GM12892 (cell line): ENCODE measurements around the gene ADGRD2.

ENCODE experiments used
- POLR2A ChIP-seq: IDR thresholded peaks from 2 replicates; pipeline ENCODE4 v1.6.1; 2011; ENCODE audit warnings: low read depth, low read length, control low read depth
- POLR2AphosphoS5 ChIP-seq: IDR thresholded peaks from 2 replicates; pipeline ENCODE4 v1.6.1; 2011; ENCODE audit warnings: low read depth, low read length, control low read depth
- TAF1 ChIP-seq: IDR thresholded peaks from 2 replicates; pipeline ENCODE4 v1.6.1; 2011; ENCODE audit warnings: low read depth, mild to moderate bottlenecking, control low read depth, low read length, borderline replicate concordance

DNA sequence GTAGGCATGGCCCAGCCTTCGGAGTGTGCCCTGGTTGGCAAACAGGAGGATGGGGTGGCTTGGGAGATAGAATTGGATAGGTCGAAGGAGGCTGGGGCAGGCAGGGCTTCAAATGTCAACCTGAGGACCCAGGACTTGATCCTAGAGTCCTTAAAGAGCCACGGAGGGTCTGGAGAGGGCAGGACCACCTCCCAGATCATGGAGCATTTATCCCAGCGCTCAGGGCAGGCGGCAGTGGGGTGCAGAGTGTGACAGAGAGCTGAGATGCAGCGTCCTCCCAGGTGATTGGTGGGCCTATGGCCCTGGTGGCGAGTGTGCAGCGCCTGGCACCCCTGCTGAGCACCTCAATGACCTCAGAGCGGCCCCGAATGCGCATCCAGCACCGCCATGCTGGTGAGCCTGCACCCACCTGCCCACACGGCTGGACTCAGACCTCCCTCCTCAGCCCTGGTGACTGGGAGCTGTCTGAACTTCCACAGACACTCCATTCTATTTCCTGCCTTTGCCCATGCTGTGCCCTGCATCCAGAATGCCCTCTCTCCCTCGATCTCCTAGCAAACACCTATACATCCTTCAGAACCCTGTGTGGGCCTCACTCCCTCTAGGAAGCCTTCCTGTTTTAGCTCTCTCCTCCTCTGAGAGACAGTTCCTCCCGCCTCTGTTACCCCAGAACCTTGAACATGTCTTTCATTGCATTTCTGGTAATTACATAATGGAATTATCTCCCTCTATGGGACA is 6.3 kb downstream of the ADGRD2 start:
- TF ChIP-seq TAF1, result no peak
- TF ChIP-seq POLR2AphosphoS5, result no peak
- TF ChIP-seq POLR2A, result no peak
